B cell (primary cell): ENCODE results near the gene BSG. TPM values are rescaled to one million over a fixed set of nuclear protein-coding genes. Genes with fewer than 3 reads are reported as not detected.

ENCODE experiments used
- ATAC-seq: fragments of 200-7000 bp; cut with Tn5 transposase; one replicate; pipeline ENCODE4 v1.10.0; 2021; ENCODE audit warnings: low read depth, mild to moderate bottlenecking, moderate number of reproducible peaks, moderate library complexity
- CTCF ChIA-PET: fragments of 350-600 bp; sonication (Branson Sonifier 250); formaldehyde crosslinking; loops from one replicate; lab custom pipeline; 2021; ENCODE audit warnings: antibody characterized with exemption, inconsistent platforms; lab: Charles Lee
- POLR2A ChIA-PET: fragments of 350-600 bp; sonication (Branson Sonifier 250); formaldehyde crosslinking; loops from one replicate; lab custom pipeline; 2021; ENCODE audit warnings: antibody characterized with exemption; lab: Charles Lee
- DNase-seq: peaks from one replicate; pipeline ENCODE4 v3.0.0; 2013
- H2AFZ ChIP-seq: 2 replicates; pipeline ENCODE4 v1.6.1; 2012; ENCODE audit warnings: mild to moderate bottlenecking, low read depth, low read length; ENCODE audit not compliant: insufficient read depth, poor library complexity, severe bottlenecking
- H3K27ac ChIP-seq, 2 donors: 1 replicate in 1 of 2; 2 replicates in 1 of 2; pipeline ENCODE4 v1.5.1; 2012 to 2013; ENCODE audit warnings: low read length in 2 of 2, mild to moderate bottlenecking in 2 of 2, moderate library complexity in 1 of 2
- H3K27me3 ChIP-seq, 4 experiments: fragments of 200-600 bp in 1 of 4; sonication (generic) in 1 of 4; replicated peaks in 1 of 4; 1 replicate in 2 of 4; 2 replicates in 2 of 4; pipeline versions ENCODE4 v1.6.1 to v1.7.0; 2013 to 2016; ENCODE audit warnings: low read length in 3 of 4, mild to moderate bottlenecking in 2 of 4, mixed read lengths in 1 of 4, moderate library complexity in 1 of 4; ENCODE audit not compliant: insufficient read depth in 4 of 4, control insufficient read depth in 3 of 4; ENCODE audit errors: control extremely low read depth in 1 of 4
- H3K36me3 ChIP-seq, 2 experiments: replicated peaks in 1 of 2; 1 replicate in 1 of 2; 2 replicates in 1 of 2; pipeline versions ENCODE4 v1.6.1 to v1.7.1; 2013; ENCODE audit warnings: low read length in 1 of 2; ENCODE audit not compliant: insufficient read depth in 2 of 2, control insufficient read depth in 1 of 2; ENCODE audit errors: control extremely low read depth in 1 of 2, extremely low read depth in 1 of 2
- H3K4me1 ChIP-seq, 2 donors: fragments of 200-600 bp in 1 of 2; sonication (generic) in 1 of 2; 1 replicate in 1 of 2; 2 replicates in 1 of 2; pipeline versions ENCODE4 v1.5.1 to v1.6.1; 2013 to 2017; ENCODE audit warnings: low read length in 2 of 2; ENCODE audit not compliant: control insufficient read depth in 2 of 2, insufficient read depth in 2 of 2
- H3K4me2 ChIP-seq: replicated peaks from 2 replicates; pipeline ENCODE3; 2012; ENCODE audit warnings: mild to moderate bottlenecking, low read depth, low read length; ENCODE audit not compliant: poor library complexity, severe bottlenecking
- H3K4me3 ChIP-seq, 5 experiments: fragments of 200-600 bp in 1 of 5; sonication (generic) in 1 of 5; 1 replicate in 3 of 5; 2 replicates in 2 of 5; pipeline versions ENCODE4 v1.5.1 to v1.7.0; 2011 to 2016; ENCODE audit warnings: low read length in 4 of 5, mild to moderate bottlenecking in 4 of 5, low read depth in 2 of 5, control low read depth in 1 of 5, moderate library complexity in 1 of 5; ENCODE audit not compliant: insufficient read depth in 1 of 5; ENCODE audit errors: control extremely low read depth in 1 of 5, extremely low read depth in 1 of 5
- H3K79me2 ChIP-seq: fragments of 200-600 bp; sonication (generic); one replicate; pipeline ENCODE4 v1.6.0; 2016; ENCODE audit warnings: low read length; ENCODE audit not compliant: control insufficient read depth, insufficient read depth
- H3K9ac ChIP-seq: fragments of 200-600 bp; sonication (generic); 2 replicates; pipeline ENCODE4 v1.6.1; 2017; ENCODE audit warnings: mild to moderate bottlenecking, low read length, moderate library complexity
- H3K9me3 ChIP-seq, 3 donors: one replicate each; pipeline versions ENCODE4 v1.6.1 to v1.7.1; 2013; ENCODE audit warnings: low read length in 2 of 3; ENCODE audit not compliant: control insufficient read depth in 2 of 3, insufficient read depth in 1 of 3; ENCODE audit errors: control extremely low read depth in 1 of 3
- H4K20me1 ChIP-seq: 2 replicates; pipeline ENCODE4 v1.6.0; 2012; ENCODE audit warnings: mild to moderate bottlenecking, low read length; ENCODE audit not compliant: insufficient read depth, control insufficient read depth, poor library complexity, severe bottlenecking
- H3K27ac Mint-ChIP-seq: one replicate; pipeline ENCODE4 v1.8.0; 2021; ENCODE audit warnings: mixed read lengths
- H3K27me3 Mint-ChIP-seq: one replicate; pipeline ENCODE4 v1.8.0; 2021; ENCODE audit warnings: mixed read lengths
- H3K4me1 Mint-ChIP-seq: one replicate; pipeline ENCODE4 v1.8.0; 2021; ENCODE audit warnings: mixed read lengths
- H3K4me3 Mint-ChIP-seq: one replicate; pipeline ENCODE4 v1.8.0; 2021; ENCODE audit warnings: mixed read lengths
- H3K9me3 Mint-ChIP-seq: one replicate; pipeline ENCODE4 v1.8.0; 2022; ENCODE audit warnings: mixed read lengths; ENCODE audit not compliant: insufficient read depth
- EZH2 ChIP-seq: IDR thresholded peaks from 2 replicates; pipeline ENCODE4 v1.6.1; 2012; ENCODE audit warnings: borderline replicate concordance, low read depth, mild to moderate bottlenecking, moderate library complexity, low read length; ENCODE audit not compliant: insufficient read depth, poor library complexity, severe bottlenecking
- WGBS: methylation state at CpG from one replicate; pipeline ENCODE4 v1.1.5; 2013; ENCODE audit warnings: missing lambda C conversion rate; ENCODE audit not compliant: insufficient coverage; 5-methylcytosine and 5-hydroxymethylcytosine counted together
- intact Hi-C: fragments of 100-400 bp; cut with micrococcal nuclease; formaldehyde crosslinking; loops from one replicate; pipeline ENCODE4 v1.10.0; 2022
- polyA plus RNA-seq: library from polyadenylated mRNA; depleted of rRNA; stranded (reverse); fragments of >200 nt; gene quantifications from 2 replicates; pipeline ENCODE4 v1.2.3, GENCODE V29; 2012
- total RNA-seq, 2 donors: library from RNA; stranded (reverse); fragments of 120-200 nt in 1 of 2; gene quantifications; 1 replicate in 1 of 2; 2 replicates in 1 of 2; pipeline versions ENCODE4 v1.2.3 to v1.2.4, GENCODE V29; 2013 to 2022
- TF ChIP-seq, protein P1 (sequence below): fragments of 200-600 bp; IDR thresholded peaks from one replicate; pipeline ENCODE4 v1.8.0; 2022; ENCODE audit warnings: antibody characterized with exemption, mild to moderate bottlenecking

BSG gene
- total and polyA plus RNA-seq, 2 donors (not counting 1 experiment from before 2014, with no cell fraction given), result 82.1 to 131 TPM

DNA sequence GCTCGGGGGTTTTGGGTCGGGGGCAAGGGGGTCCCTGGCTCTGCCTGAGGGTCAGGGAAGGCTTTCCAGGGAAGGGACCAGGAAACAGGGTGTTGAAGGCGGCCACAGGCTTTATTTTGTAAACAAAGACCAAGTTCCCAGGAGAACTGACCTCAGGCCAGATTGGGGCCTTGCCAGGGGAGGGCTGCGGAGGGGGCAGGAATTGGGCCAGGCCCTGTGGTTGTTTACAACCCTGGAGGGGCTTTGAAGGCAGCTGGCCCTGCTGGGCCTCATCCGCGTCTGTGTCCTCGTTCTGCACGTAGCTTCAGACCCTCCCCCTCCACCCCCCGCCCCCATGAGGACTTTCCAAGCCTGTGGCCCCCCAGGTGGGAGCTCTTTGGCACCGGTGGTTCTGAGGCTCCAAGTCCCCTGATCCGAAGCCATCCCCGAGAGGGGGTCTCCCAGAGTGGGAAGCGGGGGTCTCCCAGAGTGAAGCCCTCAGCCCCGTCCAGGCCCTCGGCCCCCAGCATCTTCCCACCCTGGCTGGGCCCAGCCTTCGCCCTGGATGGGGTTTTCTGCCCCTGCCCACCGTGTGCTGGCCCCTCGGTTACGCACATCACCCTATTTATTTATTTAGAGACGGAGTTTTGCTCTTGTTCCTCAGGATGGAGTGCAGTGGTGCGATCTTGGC is 13.5 kb upstream of the BSG start:
- no peaks in the 10 kb centered on the region for H3K27me3 ChIP-seq
- no peaks in the 10 kb centered on the region for H3K79me2 ChIP-seq
- H3K4me3 Mint-ChIP-seq, result no peak overlapping the region
- no peak overlapping the region for H2AFZ ChIP-seq
- H3K4me1 Mint-ChIP-seq, result no peaks in the 10 kb centered on the region
- H3K27ac ChIP-seq, result no peak overlapping the region
- no peak overlapping the region for H3K9ac ChIP-seq
- CTCF ChIA-PET, result no interaction called here
- H3K9me3 Mint-ChIP-seq, result no peaks in the 10 kb centered on the region
- no peaks in the 10 kb centered on the region for H3K9me3 ChIP-seq
- H3K4me3 ChIP-seq, result no peak overlapping the region
- 78% methylated on average over 12 of the region's 21 CpGs for WGBS
- no peak overlapping the region for H3K27ac Mint-ChIP-seq
- H3K4me2 ChIP-seq, result no peak overlapping the region
- intact Hi-C loops, result no loop called here
- no peak for ATAC-seq
- H3K27me3 Mint-ChIP-seq, result no peaks in the 10 kb centered on the region
- H3K36me3 ChIP-seq, result no peaks in the 10 kb centered on the region
- TF ChIP-seq, protein P1, sequence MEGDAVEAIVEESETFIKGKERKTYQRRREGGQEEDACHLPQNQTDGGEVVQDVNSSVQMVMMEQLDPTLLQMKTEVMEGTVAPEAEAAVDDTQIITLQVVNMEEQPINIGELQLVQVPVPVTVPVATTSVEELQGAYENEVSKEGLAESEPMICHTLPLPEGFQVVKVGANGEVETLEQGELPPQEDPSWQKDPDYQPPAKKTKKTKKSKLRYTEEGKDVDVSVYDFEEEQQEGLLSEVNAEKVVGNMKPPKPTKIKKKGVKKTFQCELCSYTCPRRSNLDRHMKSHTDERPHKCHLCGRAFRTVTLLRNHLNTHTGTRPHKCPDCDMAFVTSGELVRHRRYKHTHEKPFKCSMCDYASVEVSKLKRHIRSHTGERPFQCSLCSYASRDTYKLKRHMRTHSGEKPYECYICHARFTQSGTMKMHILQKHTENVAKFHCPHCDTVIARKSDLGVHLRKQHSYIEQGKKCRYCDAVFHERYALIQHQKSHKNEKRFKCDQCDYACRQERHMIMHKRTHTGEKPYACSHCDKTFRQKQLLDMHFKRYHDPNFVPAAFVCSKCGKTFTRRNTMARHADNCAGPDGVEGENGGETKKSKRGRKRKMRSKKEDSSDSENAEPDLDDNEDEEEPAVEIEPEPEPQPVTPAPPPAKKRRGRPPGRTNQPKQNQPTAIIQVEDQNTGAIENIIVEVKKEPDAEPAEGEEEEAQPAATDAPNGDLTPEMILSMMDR, result no peak
- TF ChIP-seq EZH2, result no peak
- no peaks in the 10 kb centered on the region for H4K20me1 ChIP-seq
- H3K4me1 ChIP-seq, result no peaks in the 10 kb centered on the region
- POLR2A ChIA-PET, result no interaction called here
- DNase-seq, result no peak

DNA sequence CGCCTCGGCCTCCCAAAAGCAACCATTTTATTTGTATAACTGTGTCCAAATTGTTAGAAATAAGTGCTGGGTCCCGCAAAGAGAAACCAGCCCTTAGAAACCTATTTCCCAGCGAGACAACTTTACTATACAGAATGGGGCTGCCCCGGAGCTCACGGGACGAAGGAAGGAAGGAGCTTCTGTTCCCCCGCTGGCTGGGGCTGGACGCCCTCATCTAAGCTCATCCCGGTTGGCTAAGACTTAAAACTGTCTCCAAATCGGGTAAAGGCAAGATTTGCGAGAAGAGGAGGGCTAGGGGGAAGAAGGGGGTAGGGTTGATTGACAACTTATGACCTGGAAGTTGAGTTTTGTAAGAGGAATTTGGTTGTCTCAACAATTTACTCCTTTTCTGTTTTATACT is 12.3 kb upstream of the BSG start:
- 62% methylated on average over 5 of the region's 12 CpGs for WGBS
- Histone ChIP-seq H3K36me3 (no peaks in the 10 kb centered on the region), H3K79me2 (no peaks in the 10 kb centered on the region), H4K20me1 (no peaks in the 10 kb centered on the region), H3K27me3 (no peaks in the 10 kb centered on the region), H2AFZ (no peak overlapping the region), H3K4me3 (no peak overlapping the region), H3K9me3 (no peaks in the 10 kb centered on the region), H3K4me2 (no peak overlapping the region), H3K4me1 (no peaks in the 10 kb centered on the region), H3K9ac (no peak overlapping the region), H3K27ac (no peak overlapping the region)
- DNase-seq, result no peak
- CTCF ChIA-PET, result no interaction called here
- Mint-ChIP-seq H3K9me3 (no peaks in the 10 kb centered on the region), H3K27ac (no peak overlapping the region), H3K27me3 (no peaks in the 10 kb centered on the region), H3K4me1 (no peaks in the 10 kb centered on the region), H3K4me3 (no peak overlapping the region)
- no peak for ATAC-seq
- intact Hi-C loops, result no loop called here
- POLR2A ChIA-PET, result no interaction called here
- no peak for TF ChIP-seq EZH2
- TF ChIP-seq, protein P1, result no peak
